C4-2B (cell line): Measurements from ENCODE around the gene GGCX.

Experiments used
- ZFX ChIP-seq: fragments of 450-650 bp; IDR thresholded peaks from 2 replicates; pipeline ENCODE4 v1.6.1; 2017
- TF ChIP-seq, protein P1 (sequence below): fragments of 450-650 bp; conservative IDR thresholded peaks from 2 replicates; pipeline ENCODE4 v1.5.1; 2017; ENCODE audit warnings: mild to moderate bottlenecking

DNA sequence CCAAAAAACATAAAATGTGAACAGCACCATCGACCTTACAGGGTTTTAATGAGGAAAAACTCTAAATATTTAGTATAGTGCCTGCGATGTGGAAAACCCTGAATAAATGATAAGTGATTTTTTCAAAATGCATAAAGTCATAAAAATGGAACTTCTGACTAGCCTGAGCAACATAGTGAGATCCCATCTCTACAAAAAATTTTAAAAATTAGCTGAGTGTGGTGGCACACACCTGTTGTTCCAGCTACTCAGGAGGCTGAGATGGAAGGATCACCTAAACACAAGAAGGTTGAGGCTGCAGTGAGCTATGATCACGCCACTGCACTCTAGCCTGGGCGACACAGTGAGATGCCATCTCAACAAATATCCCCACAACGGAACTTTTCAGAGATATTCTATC lies 4.2 kb downstream of the GGCX start:
- TF ChIP-seq, protein P1, sequence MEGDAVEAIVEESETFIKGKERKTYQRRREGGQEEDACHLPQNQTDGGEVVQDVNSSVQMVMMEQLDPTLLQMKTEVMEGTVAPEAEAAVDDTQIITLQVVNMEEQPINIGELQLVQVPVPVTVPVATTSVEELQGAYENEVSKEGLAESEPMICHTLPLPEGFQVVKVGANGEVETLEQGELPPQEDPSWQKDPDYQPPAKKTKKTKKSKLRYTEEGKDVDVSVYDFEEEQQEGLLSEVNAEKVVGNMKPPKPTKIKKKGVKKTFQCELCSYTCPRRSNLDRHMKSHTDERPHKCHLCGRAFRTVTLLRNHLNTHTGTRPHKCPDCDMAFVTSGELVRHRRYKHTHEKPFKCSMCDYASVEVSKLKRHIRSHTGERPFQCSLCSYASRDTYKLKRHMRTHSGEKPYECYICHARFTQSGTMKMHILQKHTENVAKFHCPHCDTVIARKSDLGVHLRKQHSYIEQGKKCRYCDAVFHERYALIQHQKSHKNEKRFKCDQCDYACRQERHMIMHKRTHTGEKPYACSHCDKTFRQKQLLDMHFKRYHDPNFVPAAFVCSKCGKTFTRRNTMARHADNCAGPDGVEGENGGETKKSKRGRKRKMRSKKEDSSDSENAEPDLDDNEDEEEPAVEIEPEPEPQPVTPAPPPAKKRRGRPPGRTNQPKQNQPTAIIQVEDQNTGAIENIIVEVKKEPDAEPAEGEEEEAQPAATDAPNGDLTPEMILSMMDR = no peak
- TF ChIP-seq ZFX = no peak
